ENCODE data around the gene ATP10A.

DNA sequence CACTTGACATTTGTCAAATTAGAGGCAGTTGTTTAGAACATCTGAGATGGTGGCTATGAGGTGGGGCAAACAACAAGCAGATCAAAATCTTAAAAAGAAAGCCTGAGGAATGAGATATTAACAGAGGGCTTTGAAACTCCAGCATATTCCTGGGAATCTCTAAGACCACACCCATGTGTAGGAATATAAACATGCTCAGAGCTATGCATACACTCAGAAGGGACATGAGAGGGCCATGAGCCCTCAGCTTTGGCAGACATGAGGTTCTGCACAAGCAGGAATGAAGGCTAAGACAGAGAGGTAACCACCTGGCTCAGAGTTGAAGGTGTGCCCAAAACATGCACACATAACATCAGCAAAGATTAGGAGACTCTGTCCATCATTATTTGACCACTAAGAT lies 37.9 kb downstream of the ATP10A start:
- TF ChIP-seq, protein P1, sequence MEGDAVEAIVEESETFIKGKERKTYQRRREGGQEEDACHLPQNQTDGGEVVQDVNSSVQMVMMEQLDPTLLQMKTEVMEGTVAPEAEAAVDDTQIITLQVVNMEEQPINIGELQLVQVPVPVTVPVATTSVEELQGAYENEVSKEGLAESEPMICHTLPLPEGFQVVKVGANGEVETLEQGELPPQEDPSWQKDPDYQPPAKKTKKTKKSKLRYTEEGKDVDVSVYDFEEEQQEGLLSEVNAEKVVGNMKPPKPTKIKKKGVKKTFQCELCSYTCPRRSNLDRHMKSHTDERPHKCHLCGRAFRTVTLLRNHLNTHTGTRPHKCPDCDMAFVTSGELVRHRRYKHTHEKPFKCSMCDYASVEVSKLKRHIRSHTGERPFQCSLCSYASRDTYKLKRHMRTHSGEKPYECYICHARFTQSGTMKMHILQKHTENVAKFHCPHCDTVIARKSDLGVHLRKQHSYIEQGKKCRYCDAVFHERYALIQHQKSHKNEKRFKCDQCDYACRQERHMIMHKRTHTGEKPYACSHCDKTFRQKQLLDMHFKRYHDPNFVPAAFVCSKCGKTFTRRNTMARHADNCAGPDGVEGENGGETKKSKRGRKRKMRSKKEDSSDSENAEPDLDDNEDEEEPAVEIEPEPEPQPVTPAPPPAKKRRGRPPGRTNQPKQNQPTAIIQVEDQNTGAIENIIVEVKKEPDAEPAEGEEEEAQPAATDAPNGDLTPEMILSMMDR (conservative IDR thresholded peaks at IDR 0.05; ENCODE audit: low read length) = no peak
- TF ChIP-seq EZH2phosphoT487 (IDR thresholded peaks at IDR 0.05; ENCODE audit: borderline replicate concordance, low read depth, low read length) = no peak
